ENCODE results near the gene NOM1.

Gene NOM1

GRCh38 chr7:156927571-156928405 lies 21.7 kb upstream of the NOM1 start:
- no peak overlapping the region for H3K4me2 ChIP-seq (ENCODE audit: insufficient read depth, low read length)
- no peak for ATAC-seq (ENCODE audit: insufficient read depth, low read depth)

GRCh38 chr7:156928406-156928747 lies 21.1 kb upstream of the NOM1 start:
- H3K9me3 ChIP-seq (ENCODE audit: insufficient read depth, low read length, severe bottlenecking) = no peaks in the 10 kb centered on the region
- no peak overlapping the region for H3K9ac ChIP-seq (ENCODE audit: low read depth, low read length)
- DNase-seq (no peak), ATAC-seq (ENCODE audit: insufficient read depth, low read depth) (no peak)
- no peaks in the 10 kb centered on the region for H3K36me3 ChIP-seq (ENCODE audit: insufficient read depth, low read length)
- no peak for TF ChIP-seq CTCF (IDR thresholded peaks at IDR 0.05; ENCODE audit: borderline replicate concordance, extremely low read depth, low read length, poor library complexity, severe bottlenecking)
- TF ChIP-seq EZH2 (IDR thresholded peaks at IDR 0.05; ENCODE audit: borderline replicate concordance, low read depth, low read length, severe bottlenecking) = no peak
- no peak overlapping the region for H3K4me3 ChIP-seq (ENCODE audit: low read depth in 1 of 2, low read length in 2 of 2)
- no peaks in the 10 kb centered on the region for H4K20me1 ChIP-seq (ENCODE audit: insufficient read depth, low read length)
- H3K4me1 ChIP-seq (ENCODE audit: insufficient read depth, low read length) = peaks cover 8% of the 10 kb centered on the region
- no peak overlapping the region for H3K4me2 ChIP-seq (ENCODE audit: insufficient read depth, low read length)
- H3K27me3 ChIP-seq (ENCODE audit: insufficient read depth, low read length, poor library complexity) = peaks cover 19% of the 10 kb centered on the region
- no peaks in the 10 kb centered on the region for H3K79me2 ChIP-seq (ENCODE audit: insufficient read depth, low read length)
- H2AFZ ChIP-seq (ENCODE audit: low read depth, low read length) = no peak overlapping the region
- no peak overlapping the region for H3K27ac ChIP-seq (ENCODE audit: low read length)

More at GRCh38 chr7:156927571-156928405, 21.7 kb upstream of the NOM1 start:
- Histone ChIP-seq H3K9me3 (ENCODE audit: insufficient read depth, low read length, severe bottlenecking) (no peaks in the 10 kb centered on the region), H3K9ac (ENCODE audit: low read depth, low read length) (no peak overlapping the region), H2AFZ (ENCODE audit: low read depth, low read length) (no peak overlapping the region), H3K4me3 (ENCODE audit: low read depth in 1 of 2, low read length in 2 of 2) (no peak overlapping the region), H3K79me2 (ENCODE audit: insufficient read depth, low read length) (no peaks in the 10 kb centered on the region), H4K20me1 (ENCODE audit: insufficient read depth, low read length) (no peaks in the 10 kb centered on the region), H3K36me3 (ENCODE audit: insufficient read depth, low read length) (no peaks in the 10 kb centered on the region), H3K4me1 (ENCODE audit: insufficient read depth, low read length) (peaks cover 14% of the 10 kb centered on the region), H3K27me3 (ENCODE audit: insufficient read depth, low read length, poor library complexity) (peaks cover 19% of the 10 kb centered on the region), H3K27ac (ENCODE audit: low read length) (no peak overlapping the region)
- DNase-seq = no peak
- no peak for TF ChIP-seq EZH2 (IDR thresholded peaks at IDR 0.05; ENCODE audit: borderline replicate concordance, low read depth, low read length, severe bottlenecking)
- no peak for TF ChIP-seq CTCF (IDR thresholded peaks at IDR 0.05; ENCODE audit: borderline replicate concordance, extremely low read depth, low read length, poor library complexity, severe bottlenecking)

GRCh38 chr7:156929789-156930539 lies 19.5 kb upstream of the NOM1 start:
- Histone ChIP-seq H3K4me3 (ENCODE audit: low read depth in 1 of 2, low read length in 2 of 2) (no peak overlapping the region), H3K4me1 (ENCODE audit: insufficient read depth, low read length) (peaks cover 6% of the 10 kb centered on the region; the same call in 1 of the 2 replicates), H2AFZ (ENCODE audit: low read depth, low read length) (no peak overlapping the region), H3K4me2 (ENCODE audit: insufficient read depth, low read length) (no peak overlapping the region), H3K27ac (ENCODE audit: low read length) (no peak overlapping the region), H4K20me1 (ENCODE audit: insufficient read depth, low read length) (no peaks in the 10 kb centered on the region), H3K9ac (ENCODE audit: low read depth, low read length) (no peak overlapping the region), H3K79me2 (ENCODE audit: insufficient read depth, low read length) (no peaks in the 10 kb centered on the region), H3K9me3 (ENCODE audit: insufficient read depth, low read length, severe bottlenecking) (no peaks in the 10 kb centered on the region), H3K27me3 (ENCODE audit: insufficient read depth, low read length, poor library complexity) (peaks cover 19% of the 10 kb centered on the region), H3K36me3 (ENCODE audit: insufficient read depth, low read length) (no peaks in the 10 kb centered on the region)
- TF ChIP-seq EZH2 (IDR thresholded peaks at IDR 0.05; ENCODE audit: borderline replicate concordance, low read depth, low read length, severe bottlenecking) (no peak), CTCF (IDR thresholded peaks at IDR 0.05; ENCODE audit: borderline replicate concordance, extremely low read depth, low read length, poor library complexity, severe bottlenecking) (no peak)
- no peak for ATAC-seq (ENCODE audit: insufficient read depth, low read depth)
- DNase-seq = no peak
